HCT116 (cell line): ENCODE results near the gene TTLL5. TPM values are rescaled to one million over a fixed set of nuclear protein-coding genes. Genes with fewer than 3 reads are reported as not detected.

ENCODE experiments used
- ATAC-seq: fragments of 200-7000 bp; cut with Tn5 transposase; 2 replicates; pipeline ENCODE4 v1.9.1; 2020; ENCODE audit warnings: mild to moderate bottlenecking, moderate library complexity
- BruUV-seq: library from RNA; stranded (reverse); fragments of 400-500 nt; replicated peaks from 2 replicates; lab custom pipeline; 2021; lab: Mats Ljungman, UMichigan
- CTCF ChIA-PET: fragments of 300-600 bp; sonication (Branson Sonifier 250); formaldehyde crosslinking; loops from one replicate; lab custom pipeline; 2021; ENCODE audit warnings: antibody characterized with exemption; lab: Charles Lee
- POLR2A ChIA-PET: fragments of 300-600, 350-600 bp; sonication (Branson Sonifier 250); formaldehyde crosslinking; loops from one replicate; lab custom pipeline; 2021; ENCODE audit warnings: antibody characterized with exemption; lab: Charles Lee
- RAD21 ChIA-PET, 2 experiments: fragments of 300-600 bp; sonication (Branson Sonifier 250); formaldehyde crosslinking; loops; one replicate each; lab custom pipeline; 2023; ENCODE audit warnings: low total read pairs in 2 of 2; ENCODE audit not compliant: uncharacterized antibody in 2 of 2, unreplicated experiment in 2 of 2, low non-redundant PET in 1 of 2; lab: Charles Lee
- DNase-seq: peaks from one replicate; pipeline ENCODE4 v3.0.0-alpha.2; 2010; ENCODE audit warnings: low read depth, low spot score
- H2AFZ ChIP-seq: fragments of 200-600 bp; shearing (Covaris generic), sonication (generic); 2 replicates; pipeline ENCODE4 v1.6.1; 2017; ENCODE audit warnings: low read depth, mixed run types, mixed read lengths, antibody characterized with exemption, low read length; ENCODE audit not compliant: poor library complexity, severe bottlenecking
- H3K27ac ChIP-seq: 2 replicates; pipeline ENCODE4 v1.5.1; 2012; ENCODE audit warnings: low read depth, low read length
- H3K27me3 ChIP-seq: fragments of 200-600 bp; sonication (generic); 2 replicates; pipeline ENCODE4 v1.6.1; 2016; ENCODE audit warnings: mixed run types, low read length, mixed read lengths; ENCODE audit not compliant: insufficient read depth
- H3K36me3 ChIP-seq, 2 experiments: fragments of 200-500 bp in 1 of 2; fragments of 200-600 bp in 1 of 2; sonication (Bioruptor generic) in 1 of 2; sonication (generic) in 1 of 2; 2 replicates each; pipeline versions ENCODE4 v1.5.1 to v1.6.1; 2014 to 2016; ENCODE audit warnings: low read length in 2 of 2, inconsistent platforms in 1 of 2, mixed read lengths in 1 of 2, mixed run types in 1 of 2; ENCODE audit not compliant: insufficient read depth in 2 of 2, control insufficient read depth in 1 of 2
- H3K4me1 ChIP-seq, 2 experiments: fragments of 200-600 bp in 1 of 2; sonication (generic) in 1 of 2; 2 replicates each; pipeline versions ENCODE4 v1.5.1 to v1.6.1; 2012 to 2017; ENCODE audit warnings: low read length in 2 of 2, inconsistent platforms in 1 of 2, mild to moderate bottlenecking in 1 of 2, mixed read lengths in 1 of 2, mixed run types in 1 of 2, moderate library complexity in 1 of 2; ENCODE audit not compliant: insufficient read depth in 2 of 2, control insufficient read depth in 1 of 2
- H3K4me2 ChIP-seq: fragments of 200-600 bp; sonication (generic); 2 replicates; pipeline ENCODE4 v1.6.1; 2017; ENCODE audit warnings: mixed run types, low read length, mixed read lengths
- H3K4me3 ChIP-seq, 2 experiments: fragments of 200-600 bp in 1 of 2; sonication (generic) in 1 of 2; replicated peaks in 1 of 2; 2 replicates each; pipeline ENCODE4 v1.5.1; 2011 to 2016; ENCODE audit warnings: low read length in 2 of 2, control low read depth in 1 of 2, low read depth in 1 of 2, mild to moderate bottlenecking in 1 of 2, mixed read lengths in 1 of 2, mixed run types in 1 of 2
- H3K79me2 ChIP-seq: fragments of 200-600 bp; sonication (generic); 2 replicates; pipeline ENCODE4 v1.6.1; 2017; ENCODE audit warnings: mild to moderate bottlenecking, mixed run types, low read length, moderate library complexity, mixed read lengths; ENCODE audit not compliant: insufficient read depth
- H3K9ac ChIP-seq: fragments of 200-600 bp; sonication (generic); 2 replicates; pipeline ENCODE4 v1.6.1; 2016; ENCODE audit warnings: low read length, mixed read lengths
- H3K9me2 ChIP-seq: fragments of 200-600 bp; sonication (generic), shearing (Covaris generic); 2 replicates; pipeline ENCODE4 v1.6.1; 2017; ENCODE audit warnings: mixed run types, mild to moderate bottlenecking, moderate library complexity; ENCODE audit not compliant: insufficient read depth
- H3K9me3 ChIP-seq, 2 experiments: fragments of 200-500 bp in 1 of 2; fragments of 200-600 bp in 1 of 2; sonication (Bioruptor generic) in 1 of 2; sonication (generic) in 1 of 2; 2 replicates each; pipeline ENCODE4 v1.6.1; 2014 to 2017; ENCODE audit warnings: low read length in 2 of 2, mixed read lengths in 2 of 2, inconsistent platforms in 1 of 2, low read depth in 1 of 2, mild to moderate bottlenecking in 1 of 2, mixed run types in 1 of 2, moderate library complexity in 1 of 2; ENCODE audit not compliant: control insufficient read depth in 1 of 2, insufficient read depth in 1 of 2
- H4K20me1 ChIP-seq: fragments of 200-600 bp; sonication (generic), shearing (Covaris generic); 2 replicates; pipeline ENCODE4 v1.6.1; 2017; ENCODE audit warnings: mixed run types, mild to moderate bottlenecking, moderate library complexity; ENCODE audit not compliant: insufficient read depth
- CEBPB ChIP-seq: IDR thresholded peaks from 2 replicates; pipeline ENCODE4 v1.6.1; 2012; ENCODE audit warnings: low read depth
- ELF1 ChIP-seq: IDR thresholded peaks from 2 replicates; pipeline ENCODE4 v1.6.1; 2012; ENCODE audit warnings: low read depth, borderline replicate concordance
- EZH2 ChIP-seq: fragments of 200-600 bp; sonication (generic); IDR thresholded peaks from 2 replicates; pipeline ENCODE4 v1.6.1; 2017; ENCODE audit warnings: antibody characterized with exemption, mixed run types
- FOSL1 ChIP-seq: IDR thresholded peaks from 2 replicates; pipeline ENCODE4 v1.6.1; 2012; ENCODE audit warnings: low read depth
- JUND ChIP-seq: IDR thresholded peaks from 2 replicates; pipeline ENCODE4 v1.6.1; 2012
- POLR2A ChIP-seq: IDR thresholded peaks from 2 replicates; pipeline ENCODE4 v1.7.0; 2011; ENCODE audit warnings: borderline replicate concordance; ENCODE audit not compliant: insufficient read depth, insufficient read length; ENCODE audit errors: extremely low read depth
- POLR2AphosphoS5 ChIP-seq: IDR thresholded peaks from 2 replicates; pipeline ENCODE4 v1.6.1; 2011; ENCODE audit warnings: mild to moderate bottlenecking, low read depth, low read length, moderate library complexity
- RAD21 ChIP-seq: IDR thresholded peaks from 2 replicates; pipeline ENCODE4 v1.6.1; 2012; ENCODE audit warnings: low read depth, mild to moderate bottlenecking
- SIN3A ChIP-seq: IDR thresholded peaks from 2 replicates; pipeline ENCODE4 v1.6.1; 2012; ENCODE audit warnings: low read depth
- SP1 ChIP-seq: IDR thresholded peaks from 2 replicates; pipeline ENCODE4 v1.6.1; 2012; ENCODE audit warnings: low read depth
- SRF ChIP-seq: IDR thresholded peaks from 2 replicates; pipeline ENCODE4 v1.6.1; 2012; ENCODE audit warnings: low read depth
- TCF7L2 ChIP-seq: IDR thresholded peaks from 2 replicates; pipeline ENCODE4 v1.7.0; 2011; ENCODE audit warnings: borderline replicate concordance, inconsistent platforms; ENCODE audit not compliant: insufficient read depth, insufficient read length; ENCODE audit errors: extremely low read depth
- YY1 ChIP-seq: IDR thresholded peaks from 2 replicates; pipeline ENCODE4 v1.6.1; 2011; ENCODE audit warnings: low read length, low read depth, moderate library complexity, mild to moderate bottlenecking; ENCODE audit not compliant: insufficient replicate concordance; ENCODE audit errors: extremely low read depth
- ZBTB33 ChIP-seq: IDR thresholded peaks from 2 replicates; pipeline ENCODE4 v1.6.1; 2011; ENCODE audit warnings: mild to moderate bottlenecking, low read length, moderate library complexity; ENCODE audit not compliant: insufficient replicate concordance; ENCODE audit errors: extremely low read depth
- ZFX ChIP-seq: fragments of 450-650 bp; IDR thresholded peaks from 2 replicates; pipeline ENCODE4 v1.6.1; 2017
- ZNF274 ChIP-seq: fragments of 200-500 bp; sonication (Bioruptor generic); IDR thresholded peaks from 2 replicates; pipeline ENCODE4 v1.6.1; 2014; ENCODE audit warnings: mild to moderate bottlenecking, low read depth, low read length, inconsistent platforms
- intact Hi-C: fragments of 100-400 bp; cut with micrococcal nuclease; formaldehyde crosslinking; loops from 2 replicates; pipeline ENCODE4 v1.10.0; 2022
- total RNA-seq: library from RNA; stranded (reverse); gene quantifications from one replicate; pipeline ENCODE4 v1.2.1, GENCODE V29; 2021; ENCODE audit not compliant: unreplicated experiment
- TF ChIP-seq, protein P1 (sequence below): IDR thresholded peaks from 2 replicates; pipeline ENCODE4 v1.6.1; 2012
- TF ChIP-seq, protein P2 (sequence below): IDR thresholded peaks from 2 replicates; pipeline ENCODE4 v1.6.1; 2012; ENCODE audit warnings: low read depth
- TF ChIP-seq, protein P3 (sequence below): IDR thresholded peaks from 2 replicates; pipeline ENCODE4 v1.6.1; 2012

TTLL5 gene
- total RNA-seq, 1 experiment from 2014 or later: 26.2 TPM

DNA sequence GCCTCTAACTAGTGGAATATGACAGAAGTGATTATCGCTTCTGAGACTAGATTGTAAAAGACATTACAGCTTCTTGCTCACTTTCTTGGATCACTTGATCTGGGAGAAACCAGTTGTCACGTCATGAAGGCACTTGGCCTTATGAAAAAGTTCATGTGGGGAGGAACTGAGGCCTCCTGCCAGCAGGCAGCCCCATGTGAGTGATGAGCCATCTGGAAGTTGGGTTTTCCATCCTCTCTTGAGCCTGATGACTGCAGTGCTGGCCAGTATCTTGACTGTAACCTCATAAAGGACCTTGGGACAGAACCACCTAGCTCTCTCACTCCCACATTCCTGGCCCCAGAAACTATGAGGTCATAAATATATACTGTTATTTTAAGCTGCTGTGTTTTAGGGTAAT is 28.0 kb downstream of the TTLL5 start:
- no peak overlapping the region for H3K4me3 ChIP-seq
- no peak for DNase-seq
- TF ChIP-seq EZH2 (no peak), SRF (no peak), YY1 (no peak), CEBPB (no peak), FOSL1 (no peak), ZBTB33 (no peak), SIN3A (no peak), POLR2A (no peak), JUND (no peak), ZNF274 (no peak), POLR2AphosphoS5 (no peak), ZFX (no peak), RAD21 (no peak), TCF7L2 (no peak), ELF1 (no peak), SP1 (no peak)
- TF ChIP-seq, protein P1, sequence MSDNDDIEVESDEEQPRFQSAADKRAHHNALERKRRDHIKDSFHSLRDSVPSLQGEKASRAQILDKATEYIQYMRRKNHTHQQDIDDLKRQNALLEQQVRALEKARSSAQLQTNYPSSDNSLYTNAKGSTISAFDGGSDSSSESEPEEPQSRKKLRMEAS: no peak
- TF ChIP-seq, protein P2, sequence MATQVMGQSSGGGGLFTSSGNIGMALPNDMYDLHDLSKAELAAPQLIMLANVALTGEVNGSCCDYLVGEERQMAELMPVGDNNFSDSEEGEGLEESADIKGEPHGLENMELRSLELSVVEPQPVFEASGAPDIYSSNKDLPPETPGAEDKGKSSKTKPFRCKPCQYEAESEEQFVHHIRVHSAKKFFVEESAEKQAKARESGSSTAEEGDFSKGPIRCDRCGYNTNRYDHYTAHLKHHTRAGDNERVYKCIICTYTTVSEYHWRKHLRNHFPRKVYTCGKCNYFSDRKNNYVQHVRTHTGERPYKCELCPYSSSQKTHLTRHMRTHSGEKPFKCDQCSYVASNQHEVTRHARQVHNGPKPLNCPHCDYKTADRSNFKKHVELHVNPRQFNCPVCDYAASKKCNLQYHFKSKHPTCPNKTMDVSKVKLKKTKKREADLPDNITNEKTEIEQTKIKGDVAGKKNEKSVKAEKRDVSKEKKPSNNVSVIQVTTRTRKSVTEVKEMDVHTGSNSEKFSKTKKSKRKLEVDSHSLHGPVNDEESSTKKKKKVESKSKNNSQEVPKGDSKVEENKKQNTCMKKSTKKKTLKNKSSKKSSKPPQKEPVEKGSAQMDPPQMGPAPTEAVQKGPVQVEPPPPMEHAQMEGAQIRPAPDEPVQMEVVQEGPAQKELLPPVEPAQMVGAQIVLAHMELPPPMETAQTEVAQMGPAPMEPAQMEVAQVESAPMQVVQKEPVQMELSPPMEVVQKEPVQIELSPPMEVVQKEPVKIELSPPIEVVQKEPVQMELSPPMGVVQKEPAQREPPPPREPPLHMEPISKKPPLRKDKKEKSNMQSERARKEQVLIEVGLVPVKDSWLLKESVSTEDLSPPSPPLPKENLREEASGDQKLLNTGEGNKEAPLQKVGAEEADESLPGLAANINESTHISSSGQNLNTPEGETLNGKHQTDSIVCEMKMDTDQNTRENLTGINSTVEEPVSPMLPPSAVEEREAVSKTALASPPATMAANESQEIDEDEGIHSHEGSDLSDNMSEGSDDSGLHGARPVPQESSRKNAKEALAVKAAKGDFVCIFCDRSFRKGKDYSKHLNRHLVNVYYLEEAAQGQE: no peak
- TF ChIP-seq, protein P3, sequence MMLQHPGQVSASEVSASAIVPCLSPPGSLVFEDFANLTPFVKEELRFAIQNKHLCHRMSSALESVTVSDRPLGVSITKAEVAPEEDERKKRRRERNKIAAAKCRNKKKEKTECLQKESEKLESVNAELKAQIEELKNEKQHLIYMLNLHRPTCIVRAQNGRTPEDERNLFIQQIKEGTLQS: no peak
- H3K27ac ChIP-seq: no peak overlapping the region
- H3K79me2 ChIP-seq: no peaks in the 10 kb centered on the region
- no peaks in the 10 kb centered on the region for H3K9me2 ChIP-seq
- H3K9me3 ChIP-seq: no peaks in the 10 kb centered on the region
- no TSS peak for BruUV-seq
- H3K36me3 ChIP-seq: peaks cover 3 to 27% of the 10 kb centered on the region in 2 experiments; a peak in 3 of 4 replicates
- ATAC-seq: no peak
- no peaks in the 10 kb centered on the region for H3K4me1 ChIP-seq
- H3K9ac ChIP-seq: no peak overlapping the region
- no peak overlapping the region for H2AFZ ChIP-seq
- ChIA-PET POLR2A (no interaction called here), RAD21 (no interaction called here), CTCF (no interaction called here)
- H3K4me2 ChIP-seq: no peak overlapping the region
- no peaks in the 10 kb centered on the region for H3K27me3 ChIP-seq
- no peaks in the 10 kb centered on the region for H4K20me1 ChIP-seq
- intact Hi-C loops: no loop called here
